HG03103 (cell line): ENCODE results near the gene MAZ.
"Not testable (repeated sequence)": the region's sequence is repeated elsewhere in the genome, so short reads cannot be mapped to it uniquely, and the experiment has no call there.

ENCODE experiments used
- ATAC-seq: cut with Tn5 transposase; IDR thresholded peaks from one replicate; pipeline ENCODE4 v1.9.1; 2021; ENCODE audit warnings: low read depth; ENCODE audit not compliant: unreplicated experiment

The MAZ gene

DNA sequence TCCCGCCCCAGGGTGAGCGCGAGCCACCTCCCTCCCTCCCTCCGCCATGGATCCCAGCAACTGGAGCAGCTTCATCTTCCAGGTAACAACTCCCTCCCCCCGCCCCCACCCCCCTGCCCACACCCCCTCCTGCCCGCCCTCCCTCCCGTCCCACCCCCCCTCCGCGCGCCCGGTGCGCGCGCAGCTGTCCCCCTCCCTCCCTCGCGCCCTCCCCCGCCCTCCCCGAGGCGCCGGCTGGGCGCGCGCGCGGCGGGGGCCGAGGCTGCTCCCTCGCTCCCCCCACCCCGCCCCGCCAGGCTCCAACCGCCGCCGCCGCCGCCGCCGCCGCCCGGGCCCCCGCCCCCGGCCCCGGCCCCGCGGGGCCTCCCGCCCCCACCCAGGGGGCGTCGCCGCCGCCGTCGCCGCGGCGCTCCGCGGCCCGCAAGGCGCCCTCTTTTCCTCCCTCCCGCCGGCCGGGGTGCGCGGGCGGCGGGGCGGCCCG lies at the start of gene MAZ:
MAZ (plus strand) TSS at position 431 of the 481 bp plus-strand sequence. CDS start 173 bp downstream, outside the sequence.
- no peak for ATAC-seq

DNA sequence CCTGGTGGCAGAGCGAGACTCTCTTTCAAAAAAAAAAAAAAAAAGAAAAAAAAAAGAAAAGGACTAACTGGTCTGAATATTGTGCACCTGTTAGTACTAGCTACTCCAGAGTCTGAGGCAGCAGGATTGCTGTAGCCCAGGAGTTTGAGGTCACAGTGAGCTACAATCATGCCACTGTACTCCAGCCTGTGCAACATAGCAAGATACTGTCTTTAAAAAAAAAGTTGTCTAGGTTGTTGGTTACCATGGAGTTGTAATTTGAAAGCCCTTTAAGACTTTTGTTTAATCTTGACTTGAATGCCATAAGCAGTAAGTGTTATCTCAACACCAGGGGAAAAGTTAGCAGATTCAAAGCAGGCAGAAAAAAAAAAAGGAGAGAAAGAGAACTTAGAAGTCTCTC lies 49.7 kb upstream of the MAZ start:
- ATAC-seq: no peak

DNA sequence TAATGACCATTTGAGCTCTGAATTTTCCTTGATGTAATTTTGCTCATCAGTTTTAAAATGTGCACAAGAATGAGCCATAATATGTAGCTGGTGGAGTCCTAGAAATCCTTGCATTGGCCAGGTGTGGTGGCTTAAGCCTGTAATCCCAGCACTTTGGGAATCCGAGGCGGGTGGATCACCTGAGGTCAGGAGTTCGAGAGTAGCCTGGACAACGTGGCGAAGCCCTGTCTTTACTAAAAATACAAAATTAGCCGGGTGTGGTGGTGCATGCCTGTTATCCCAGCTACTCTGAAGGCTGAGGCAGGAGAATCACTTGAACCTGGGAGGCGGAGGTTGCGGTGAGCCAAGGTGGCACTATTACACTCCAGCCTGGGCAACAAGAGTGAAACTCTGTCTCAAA lies 49.2 kb upstream of the MAZ start:
- not testable (repeated sequence) for ATAC-seq

DNA sequence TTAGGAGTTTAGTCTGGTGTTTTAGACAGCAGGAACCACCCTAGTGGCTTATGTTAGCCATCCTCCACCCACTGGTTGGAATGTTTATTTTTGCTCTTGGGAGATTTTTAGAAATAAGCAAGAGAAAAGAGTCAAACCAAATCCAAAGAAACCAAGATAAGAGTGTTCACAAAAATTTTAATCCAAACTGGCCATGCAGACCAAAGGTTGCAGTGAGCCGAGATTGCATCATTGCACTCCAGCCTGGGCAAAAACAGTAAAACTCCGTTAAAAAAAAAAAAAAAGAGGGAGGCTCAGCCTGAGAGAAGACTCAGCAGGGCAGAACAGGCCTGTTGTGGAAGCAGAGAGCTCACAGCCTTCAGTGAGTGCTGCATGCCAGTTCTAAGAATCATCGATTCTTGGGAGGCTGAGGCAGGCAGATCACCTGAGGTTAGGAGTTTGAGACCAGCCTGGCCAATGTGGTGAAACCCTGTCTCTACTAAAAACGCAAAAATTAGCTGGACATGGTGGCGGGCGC lies 48.3 kb upstream of the MAZ start:
- no peak for ATAC-seq

DNA sequence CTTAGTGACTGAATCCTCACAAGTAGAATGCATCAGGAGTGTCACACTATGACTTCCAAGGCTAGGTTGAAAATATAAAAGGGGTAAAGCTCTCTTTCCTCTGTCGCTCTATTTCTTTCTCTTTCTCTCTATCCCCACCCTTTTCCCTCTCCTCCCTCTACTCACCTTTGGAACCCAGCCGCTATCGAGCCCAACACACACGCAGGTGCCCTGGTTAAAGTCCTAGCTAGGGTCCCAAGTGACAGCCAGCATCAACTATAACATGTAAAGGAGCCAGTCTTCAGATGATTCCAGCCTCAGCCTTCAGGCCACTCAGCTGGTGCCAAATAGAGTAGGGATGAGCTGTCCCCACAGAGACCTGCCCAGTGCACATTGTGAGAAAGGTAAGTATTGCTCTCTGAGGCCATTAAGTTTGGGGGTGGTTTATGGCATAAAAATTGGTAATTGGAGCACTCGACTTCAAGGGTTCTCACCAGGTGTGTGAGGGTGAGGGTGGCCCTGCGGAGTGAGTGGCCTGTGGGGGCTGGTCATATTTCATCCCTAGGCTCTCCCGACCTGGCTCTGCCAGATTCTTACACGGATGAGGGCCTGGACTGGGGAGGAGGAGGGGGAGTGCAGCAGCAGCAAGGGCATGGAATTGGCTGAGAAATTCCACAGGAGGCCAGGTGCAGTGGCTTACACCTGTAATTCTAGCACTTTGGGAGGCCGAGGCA lies 45.6 kb upstream of the MAZ start:
- ATAC-seq: no peak

DNA sequence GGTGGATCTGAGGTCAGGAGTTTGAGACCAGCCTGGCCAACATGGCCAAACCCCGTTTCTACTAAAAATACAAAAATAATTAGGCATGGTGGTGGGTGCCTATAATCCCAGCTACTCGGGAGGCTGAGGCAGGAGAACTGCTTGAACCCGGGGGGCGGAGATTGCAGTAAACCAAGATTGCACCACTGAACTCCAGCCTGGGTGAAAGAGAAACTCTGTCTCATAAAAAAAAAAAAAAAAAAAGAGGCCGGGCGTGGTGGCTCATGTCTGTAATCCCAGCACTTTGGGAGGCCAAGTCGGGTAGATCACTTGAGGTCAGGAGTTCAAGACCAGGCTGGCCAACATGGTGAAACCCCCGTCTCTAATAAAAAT lies 45.1 kb upstream of the MAZ start:
- not testable (repeated sequence) for ATAC-seq

DNA sequence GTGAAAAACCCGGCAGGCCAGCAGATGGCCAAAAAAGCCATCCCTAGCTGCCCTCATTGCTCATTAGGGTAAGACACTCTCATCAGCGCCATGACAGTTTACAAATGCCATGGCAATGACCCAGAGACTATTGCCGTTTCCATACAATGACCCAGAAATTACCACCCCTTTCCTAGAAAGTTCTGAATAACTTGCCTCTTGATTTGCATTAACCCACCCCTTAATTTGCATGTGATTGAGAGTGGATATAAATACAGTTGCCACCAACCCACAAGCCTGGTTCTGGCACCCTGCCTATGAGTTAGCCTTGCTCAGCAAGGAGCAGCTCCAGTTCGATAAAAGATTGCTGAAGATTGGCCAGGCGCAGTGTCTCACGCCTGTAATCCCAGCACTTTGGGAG lies 44.4 kb upstream of the MAZ start:
- no peak for ATAC-seq

DNA sequence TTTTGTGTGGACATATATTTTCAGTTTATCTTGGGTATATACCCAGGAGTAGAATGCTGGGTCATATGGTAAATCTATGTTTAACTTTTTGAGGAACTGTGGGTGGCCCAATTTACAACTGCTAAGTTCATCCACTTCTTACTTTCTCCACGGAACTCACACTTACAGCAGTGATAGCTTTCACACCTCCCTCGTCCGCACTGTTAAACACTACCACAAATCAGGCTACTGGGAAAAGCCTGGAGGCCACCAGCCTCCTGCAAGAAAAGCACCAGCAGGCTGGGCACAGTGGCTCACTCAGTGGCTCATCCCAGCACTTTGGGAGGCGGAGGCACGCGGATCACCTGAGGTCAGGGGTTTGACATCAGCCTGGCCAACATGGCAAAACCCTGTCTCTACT lies 43.0 kb upstream of the MAZ start:
- no peak for ATAC-seq

DNA sequence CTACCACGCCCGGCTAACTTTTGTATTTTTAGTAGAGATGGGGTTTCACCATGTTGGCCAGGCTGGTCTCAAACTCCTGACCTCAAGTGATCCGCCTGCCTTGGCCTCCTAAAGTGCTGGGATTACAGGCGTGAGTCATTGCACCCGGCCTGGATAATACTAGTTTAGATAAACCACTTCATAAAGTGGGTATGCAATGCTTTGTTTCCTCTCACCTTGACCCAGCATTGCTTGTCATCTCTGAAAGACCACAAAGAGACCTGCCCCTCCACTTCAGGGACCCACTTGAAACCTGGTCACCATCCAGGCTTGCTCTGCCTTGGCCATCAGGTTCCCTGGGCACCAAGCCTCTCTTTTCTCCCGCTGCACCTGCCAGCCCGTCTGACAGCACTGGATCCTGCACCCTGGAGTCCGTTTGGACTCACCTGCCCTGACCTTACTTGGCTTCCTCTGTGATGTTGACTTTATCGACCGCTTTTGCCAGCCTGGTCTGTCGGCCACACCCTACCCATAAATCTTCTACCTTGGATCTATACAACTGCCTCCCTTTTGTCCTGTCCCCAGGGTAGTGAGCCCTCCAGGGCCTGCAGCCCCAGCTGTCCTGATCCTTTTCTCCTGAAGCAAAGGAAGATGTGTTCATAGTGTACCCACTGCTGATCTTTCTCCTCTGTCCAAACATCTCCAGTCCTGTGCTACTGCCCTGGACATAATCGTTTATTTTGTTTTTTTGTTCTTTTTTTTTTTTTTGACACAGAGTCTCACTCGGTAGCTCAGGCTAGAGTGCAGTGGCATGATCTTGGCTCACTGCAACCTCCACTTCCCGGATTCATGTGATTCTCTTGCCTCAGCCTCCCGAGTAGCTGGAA lies 40.9 kb upstream of the MAZ start:
- ATAC-seq: no peak

DNA sequence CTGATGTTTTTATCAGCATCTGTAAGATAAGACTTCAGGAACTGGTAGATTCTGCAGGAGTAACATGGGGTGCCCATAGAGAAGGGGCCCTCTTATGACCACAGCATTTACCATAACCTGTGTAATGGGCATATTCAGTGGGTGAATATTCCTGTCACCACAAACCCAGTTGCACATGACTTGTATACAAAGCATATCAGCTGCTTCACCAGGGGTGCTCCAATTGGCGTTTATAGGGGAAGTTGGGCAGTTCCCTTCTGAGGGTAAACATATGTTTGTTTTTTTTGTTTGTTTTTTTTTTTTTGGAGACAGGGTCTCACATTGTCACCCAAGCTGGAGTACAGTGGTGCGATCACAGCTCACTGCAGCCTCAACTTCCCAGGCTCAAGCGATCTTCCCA lies 39.8 kb upstream of the MAZ start:
- ATAC-seq: no peak

DNA sequence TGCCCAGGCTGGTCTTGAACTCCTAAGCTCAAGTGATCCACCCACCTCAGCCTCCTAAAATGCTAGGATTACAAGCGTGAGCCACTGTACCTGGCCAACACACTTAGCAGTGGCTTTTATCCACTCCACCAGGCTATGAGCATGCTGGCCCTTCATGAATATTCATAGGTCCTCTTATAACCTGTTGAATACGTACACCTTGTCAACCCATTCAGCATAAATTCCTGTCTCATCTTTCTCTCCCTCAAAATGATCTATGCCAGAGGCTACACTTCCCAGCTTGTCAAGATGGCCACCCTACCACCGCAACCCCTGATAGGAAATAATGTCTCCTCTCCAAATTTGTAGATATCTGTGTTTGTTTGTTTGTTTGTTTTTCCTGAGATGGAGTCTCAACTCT lies 39.3 kb upstream of the MAZ start:
- no peak for ATAC-seq

DNA sequence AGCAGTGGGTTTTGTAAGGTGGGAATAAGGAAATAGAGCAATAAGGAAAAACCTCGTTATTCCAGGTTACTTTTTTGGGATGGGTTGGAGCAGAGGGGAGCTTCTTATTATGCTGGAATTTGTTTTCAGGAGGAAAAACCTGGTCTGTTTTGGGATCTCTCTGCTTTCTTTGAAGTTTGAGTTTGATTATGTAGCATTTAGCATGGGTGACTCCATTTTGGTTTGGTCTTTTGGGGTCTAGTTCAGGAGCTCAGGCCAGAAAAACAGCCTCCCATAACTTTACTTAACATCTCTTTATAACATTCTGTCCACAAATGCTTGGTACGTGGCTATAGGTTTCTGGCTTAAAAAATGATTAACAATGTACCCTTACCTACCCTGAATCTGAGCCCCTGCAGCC lies 36.8 kb upstream of the MAZ start:
- no peak for ATAC-seq

DNA sequence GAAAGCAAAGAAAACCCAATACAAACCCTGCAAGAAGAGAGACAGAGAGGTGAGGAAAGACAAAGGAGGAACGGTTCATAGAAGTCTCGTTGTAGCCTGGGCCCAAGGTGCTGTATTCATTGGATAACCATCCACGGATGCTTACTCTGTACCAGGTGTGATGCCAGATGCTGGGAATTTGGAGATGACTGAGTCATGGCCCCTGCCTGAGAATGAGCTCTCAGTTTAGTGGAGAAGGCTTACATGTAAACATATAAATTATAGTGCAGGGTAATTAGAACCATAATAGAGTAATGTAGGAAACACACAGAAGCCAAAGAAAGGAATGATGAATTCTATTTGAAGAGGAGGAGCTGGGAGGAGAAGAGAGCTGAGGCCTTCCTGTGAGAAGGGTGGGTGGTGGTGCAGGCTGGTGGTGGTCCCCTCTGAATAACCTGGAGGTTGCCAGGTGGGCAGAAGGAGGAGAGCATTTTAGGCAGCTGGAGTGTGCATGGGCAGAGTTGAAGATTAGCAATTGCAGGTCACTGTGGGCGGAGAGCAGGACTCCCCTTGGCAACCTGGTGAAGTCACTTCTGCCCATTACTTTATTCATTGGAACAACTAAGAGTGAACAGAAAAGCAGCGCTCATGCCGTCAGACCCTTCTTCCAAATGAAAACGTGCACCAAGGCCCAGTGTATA lies 35.9 kb upstream of the MAZ start:
- ATAC-seq: no peak

DNA sequence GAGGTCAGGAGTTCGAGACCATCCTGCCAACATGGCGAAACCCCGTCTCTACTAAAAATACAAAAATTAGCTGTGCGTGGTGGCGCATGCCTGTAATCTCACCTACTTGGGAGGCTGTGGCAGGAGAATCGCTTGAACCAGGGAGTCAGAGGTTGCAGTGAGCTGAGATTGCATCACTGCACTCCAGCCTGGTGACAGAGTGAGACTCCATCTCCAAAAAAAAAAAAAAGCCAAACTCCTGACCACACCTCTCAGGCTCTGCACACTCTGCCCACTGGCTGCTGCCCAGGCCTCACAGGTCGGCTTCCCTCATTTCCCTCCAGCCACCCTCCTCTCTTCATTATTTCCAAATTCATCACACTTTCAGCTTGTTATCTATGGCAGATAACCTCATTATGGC lies 34.0 kb upstream of the MAZ start:
- not testable (repeated sequence) for ATAC-seq

DNA sequence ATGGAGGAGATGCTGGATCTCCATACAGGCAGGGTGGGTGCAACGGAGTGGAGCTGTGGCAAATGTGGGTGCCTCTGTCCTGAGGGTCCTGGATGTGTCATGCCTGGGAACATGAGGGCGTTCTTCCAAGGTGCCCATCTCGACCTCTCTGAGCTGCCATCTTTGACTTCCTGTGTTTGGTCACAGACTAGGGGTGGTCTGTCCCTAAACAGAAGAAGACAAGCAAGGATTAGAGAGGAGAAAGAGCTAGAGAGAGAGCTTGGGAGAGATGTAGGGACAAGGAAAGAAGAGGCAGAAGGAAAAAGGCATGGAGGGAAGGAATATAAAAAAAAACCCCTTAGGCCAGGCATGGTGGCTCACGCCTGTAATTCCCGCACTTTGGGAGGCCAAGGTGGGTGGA lies 31.6 kb upstream of the MAZ start:
- no peak for ATAC-seq

DNA sequence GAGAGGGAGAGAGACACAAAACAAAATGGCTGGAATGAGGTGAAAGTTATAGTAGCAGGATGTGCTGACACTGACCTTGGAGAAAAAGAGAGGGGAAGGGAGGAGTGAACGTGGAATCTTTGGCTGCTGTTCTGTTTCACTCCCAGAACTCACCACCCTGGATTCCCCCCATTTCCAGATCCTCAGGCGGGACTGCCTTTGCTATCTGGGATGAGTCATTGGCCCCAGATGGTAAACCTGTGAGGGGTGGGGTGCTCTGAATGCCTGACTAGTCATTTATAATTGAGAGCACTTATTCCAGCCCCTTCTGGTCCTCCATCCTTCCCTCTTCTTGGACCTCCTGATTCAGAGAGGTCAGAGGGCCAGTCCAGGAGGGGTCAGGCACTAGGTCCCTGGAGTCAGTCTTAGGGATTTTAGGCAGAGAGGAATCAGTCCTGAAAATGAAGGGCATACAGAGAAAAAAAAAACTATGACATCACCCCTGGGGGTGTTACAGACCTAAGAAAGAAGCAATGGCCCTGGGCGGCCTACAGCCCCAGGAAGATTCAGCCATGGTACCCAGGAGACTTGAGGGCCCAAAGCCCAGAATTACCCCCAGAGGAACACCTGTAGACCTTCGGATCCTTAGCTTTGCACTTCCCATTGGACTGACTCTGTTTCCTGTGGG lies 30.5 kb upstream of the MAZ start:
- ATAC-seq: no peak

DNA sequence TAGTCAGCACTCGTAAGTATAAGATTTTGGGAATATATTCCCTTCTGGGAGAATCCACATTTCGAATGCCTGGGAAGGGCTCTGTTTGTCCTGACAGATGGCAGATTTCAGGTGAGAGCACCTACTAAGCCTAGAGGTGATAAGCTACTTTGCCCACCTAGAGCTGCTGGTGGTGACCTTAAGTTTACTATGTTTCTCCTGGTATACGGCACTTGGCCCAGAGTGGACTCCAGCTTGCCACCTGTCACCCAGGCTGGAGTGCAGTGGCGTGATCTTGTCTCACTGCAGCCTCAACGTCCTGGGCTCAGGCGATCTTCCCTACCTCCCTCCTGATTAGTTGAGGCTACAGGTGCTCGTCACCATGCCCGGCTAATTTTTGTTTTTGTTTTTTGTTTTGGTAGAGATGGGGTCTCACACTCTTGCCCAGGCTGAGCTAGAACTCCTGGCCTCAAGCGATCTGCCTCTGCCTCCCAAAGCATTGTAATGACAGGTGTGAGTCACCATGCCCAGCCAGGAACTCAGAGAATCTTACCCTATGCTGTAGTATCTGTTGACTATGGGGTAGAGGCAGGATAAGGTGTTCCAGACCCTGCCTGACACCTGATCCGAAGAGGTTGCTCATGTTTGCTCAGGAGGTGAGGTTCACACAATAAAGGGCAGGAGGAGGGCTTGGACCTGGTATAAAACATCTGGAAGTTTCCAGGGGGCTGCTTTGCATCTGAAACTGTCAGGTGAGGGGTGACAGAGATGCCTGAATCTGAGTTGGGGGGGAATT lies 28.6 kb upstream of the MAZ start, which contains the start of gene ZG16:
ZG16 (plus strand) TSS at position 681 of the 775 bp plus-strand sequence. CDS start 1,011 bp downstream, outside the sequence.
- no peak for ATAC-seq

DNA sequence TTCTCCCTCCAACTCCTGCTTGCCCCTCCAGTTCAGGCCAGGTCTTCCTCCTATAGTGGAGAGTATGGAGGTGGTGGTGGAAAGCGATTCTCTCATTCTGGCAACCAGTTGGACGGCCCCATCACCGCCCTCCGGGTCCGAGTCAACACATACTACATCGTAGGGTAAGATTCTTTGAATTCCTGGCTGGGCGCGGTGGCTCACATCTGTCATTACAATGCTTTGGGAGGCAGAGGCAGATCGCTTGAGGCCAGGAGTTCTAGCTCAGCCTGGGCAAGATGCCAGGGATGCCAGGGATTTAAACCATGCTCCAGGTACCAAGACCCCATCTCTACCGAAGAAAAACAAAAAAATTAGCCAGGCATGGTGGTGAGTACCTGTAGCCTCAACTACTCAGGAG lies 26.9 kb upstream of the MAZ start:
- ATAC-seq: no peak

DNA sequence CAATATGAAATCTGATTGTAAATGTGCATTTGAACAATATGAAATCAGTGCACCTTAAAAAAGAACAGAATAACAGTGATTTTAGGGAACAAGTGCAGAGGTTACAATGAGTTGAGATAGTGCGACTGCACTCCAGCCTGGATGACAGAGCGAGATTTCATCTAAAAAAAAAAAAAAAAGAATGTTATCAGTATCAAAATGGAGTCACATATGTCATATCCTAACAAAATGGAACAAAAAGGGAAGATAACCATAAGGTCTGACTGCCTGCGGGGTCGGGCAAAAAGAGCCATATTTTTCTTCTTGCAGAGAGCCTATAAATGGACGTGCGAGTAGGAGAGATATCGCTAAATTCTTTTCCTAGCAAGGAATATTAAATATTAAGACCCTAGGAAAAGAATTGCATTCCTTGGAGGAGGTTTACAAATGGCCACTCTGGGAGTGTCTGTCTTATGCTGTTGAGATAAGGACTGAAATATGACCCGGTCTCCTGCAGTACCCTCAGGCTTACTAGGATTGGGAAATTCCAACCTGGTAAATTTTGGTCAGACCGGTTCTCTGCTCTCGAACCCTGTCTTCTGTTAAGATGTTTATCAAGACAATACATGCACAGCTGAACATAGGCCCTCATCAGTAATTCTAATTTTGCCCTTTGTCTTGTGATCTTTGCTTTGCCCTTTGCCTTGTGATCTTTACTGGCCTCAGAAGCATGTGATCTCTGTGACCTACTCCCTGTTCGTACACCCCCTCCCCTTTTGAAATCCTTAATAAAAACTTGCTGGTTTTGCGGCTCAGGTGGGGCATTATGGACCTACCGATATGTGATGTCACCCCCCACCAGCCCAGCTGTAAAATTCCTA lies 23.0 kb upstream of the MAZ start:
- ATAC-seq: not testable (repeated sequence)
